Hepatocyte (in vitro differentiated cells): ENCODE measurements around the gene LIPE.

Experiments used
- EZH2 ChIP-seq: fragments of 200-600 bp; sonication (generic); IDR thresholded peaks from 2 replicates; pipeline ENCODE4 v1.6.1; 2016; ENCODE audit warnings: antibody characterized with exemption, mild to moderate bottlenecking, borderline replicate concordance
- TF ChIP-seq, protein P1 (sequence below): fragments of 200-600 bp; sonication (generic); IDR thresholded peaks from 2 replicates; pipeline ENCODE4 v1.5.1; 2016; ENCODE audit warnings: antibody characterized with exemption, mild to moderate bottlenecking; ENCODE audit not compliant: poor library complexity

DNA sequence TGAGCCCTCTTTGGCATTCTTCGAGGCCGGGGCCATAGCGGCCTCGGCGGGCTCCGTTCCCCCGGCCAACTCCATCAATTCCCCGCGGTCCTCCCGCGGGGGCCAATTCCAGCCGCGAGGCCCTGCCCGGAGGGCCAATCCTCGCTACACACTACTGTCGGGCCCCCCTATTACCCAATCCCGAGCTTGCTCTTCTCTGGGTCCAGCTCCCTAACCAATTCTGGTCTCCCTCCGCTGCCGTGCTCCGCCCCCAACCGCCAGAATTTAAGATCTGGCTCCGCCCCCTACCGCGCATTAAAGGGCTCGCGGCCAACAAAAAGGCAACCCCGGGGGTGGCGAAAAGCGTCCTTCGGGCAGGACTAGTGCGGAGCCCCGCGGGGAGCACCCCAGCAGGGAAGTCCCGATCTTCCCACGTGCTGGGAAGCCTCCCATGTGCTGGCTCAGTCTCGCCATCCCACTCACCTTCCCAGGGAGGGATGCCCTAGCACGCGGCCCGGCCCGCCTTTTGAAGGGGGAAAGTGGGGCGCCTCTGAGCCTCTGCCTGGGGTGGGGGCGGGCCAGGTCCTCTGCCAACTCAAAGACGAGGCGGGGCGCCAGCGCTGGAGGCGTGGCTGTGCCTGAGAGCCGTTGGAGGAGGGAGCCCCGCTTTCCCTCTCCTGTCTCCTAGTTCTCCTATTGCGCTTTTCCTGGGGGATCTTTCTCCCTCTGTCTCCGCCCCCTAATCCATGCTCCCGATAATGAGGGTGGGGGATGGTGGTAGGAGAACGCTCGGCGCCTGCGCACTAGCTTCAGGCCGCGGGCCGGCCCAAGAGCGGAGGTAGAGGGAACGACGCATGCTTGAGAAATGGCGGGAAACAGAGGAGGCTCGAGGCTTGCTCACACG is 3.5 kb downstream of the LIPE start:
- TF ChIP-seq, protein P1, sequence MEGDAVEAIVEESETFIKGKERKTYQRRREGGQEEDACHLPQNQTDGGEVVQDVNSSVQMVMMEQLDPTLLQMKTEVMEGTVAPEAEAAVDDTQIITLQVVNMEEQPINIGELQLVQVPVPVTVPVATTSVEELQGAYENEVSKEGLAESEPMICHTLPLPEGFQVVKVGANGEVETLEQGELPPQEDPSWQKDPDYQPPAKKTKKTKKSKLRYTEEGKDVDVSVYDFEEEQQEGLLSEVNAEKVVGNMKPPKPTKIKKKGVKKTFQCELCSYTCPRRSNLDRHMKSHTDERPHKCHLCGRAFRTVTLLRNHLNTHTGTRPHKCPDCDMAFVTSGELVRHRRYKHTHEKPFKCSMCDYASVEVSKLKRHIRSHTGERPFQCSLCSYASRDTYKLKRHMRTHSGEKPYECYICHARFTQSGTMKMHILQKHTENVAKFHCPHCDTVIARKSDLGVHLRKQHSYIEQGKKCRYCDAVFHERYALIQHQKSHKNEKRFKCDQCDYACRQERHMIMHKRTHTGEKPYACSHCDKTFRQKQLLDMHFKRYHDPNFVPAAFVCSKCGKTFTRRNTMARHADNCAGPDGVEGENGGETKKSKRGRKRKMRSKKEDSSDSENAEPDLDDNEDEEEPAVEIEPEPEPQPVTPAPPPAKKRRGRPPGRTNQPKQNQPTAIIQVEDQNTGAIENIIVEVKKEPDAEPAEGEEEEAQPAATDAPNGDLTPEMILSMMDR = no peak
- TF ChIP-seq EZH2 = no peak
